Forelimb muscle (tissue), 1 donor: Measurements from ENCODE around the gene FAM53B. TPM values are rescaled to one million over a fixed set of nuclear protein-coding genes. Genes with fewer than 3 reads are reported as not detected.
A peak's percentile ranks its signal among the peaks of the same experiment; 100 is the strongest.
"Not testable (repeated sequence)": the region's sequence is repeated elsewhere in the genome, so short reads cannot be mapped to it uniquely, and the experiment has no call there.

ENCODE experiments used
- DNase-seq: peaks from one replicate; pipeline ENCODE4 v3.0.0-alpha.2; 2013; ENCODE audit warnings: low read depth
- polyA plus RNA-seq: library from polyadenylated mRNA; unstranded; fragments of 120-200 nt; gene quantifications from one replicate; pipeline ENCODE4 v1.2.1, GENCODE V29; 2013; ENCODE audit not compliant: insufficient read length

Gene FAM53B
- 27.6 TPM for polyA plus RNA-seq

- DNase-seq, result peak; percentile 75
Measured at GRCh38 chr10:124744102-124745050, at the start of gene FAM53B. Gene FAM53B, minus strand, starts transcription at chr10:124744378. Its CDS starts 37,665 bp downstream, at chr10:124706713.

DNA sequence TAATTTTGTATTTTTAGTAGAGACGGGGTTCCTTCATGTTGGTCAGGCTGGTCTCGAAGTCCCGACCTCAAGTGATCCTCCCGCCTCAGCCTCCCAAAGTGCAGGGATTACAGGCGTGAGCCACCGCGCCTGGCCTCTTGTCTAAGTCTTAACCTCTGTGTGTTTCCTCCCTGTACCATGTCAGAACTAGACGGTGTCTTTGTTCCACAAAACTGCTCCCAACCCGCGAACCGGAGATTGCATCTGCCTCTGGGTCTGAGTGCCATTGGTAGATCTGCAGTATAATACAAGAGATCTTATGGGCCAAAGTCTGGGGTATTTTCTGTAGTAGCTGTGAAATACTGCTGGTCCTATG is 48.8 kb upstream of the FAM53B start:
- DNase-seq, result no peak

DNA sequence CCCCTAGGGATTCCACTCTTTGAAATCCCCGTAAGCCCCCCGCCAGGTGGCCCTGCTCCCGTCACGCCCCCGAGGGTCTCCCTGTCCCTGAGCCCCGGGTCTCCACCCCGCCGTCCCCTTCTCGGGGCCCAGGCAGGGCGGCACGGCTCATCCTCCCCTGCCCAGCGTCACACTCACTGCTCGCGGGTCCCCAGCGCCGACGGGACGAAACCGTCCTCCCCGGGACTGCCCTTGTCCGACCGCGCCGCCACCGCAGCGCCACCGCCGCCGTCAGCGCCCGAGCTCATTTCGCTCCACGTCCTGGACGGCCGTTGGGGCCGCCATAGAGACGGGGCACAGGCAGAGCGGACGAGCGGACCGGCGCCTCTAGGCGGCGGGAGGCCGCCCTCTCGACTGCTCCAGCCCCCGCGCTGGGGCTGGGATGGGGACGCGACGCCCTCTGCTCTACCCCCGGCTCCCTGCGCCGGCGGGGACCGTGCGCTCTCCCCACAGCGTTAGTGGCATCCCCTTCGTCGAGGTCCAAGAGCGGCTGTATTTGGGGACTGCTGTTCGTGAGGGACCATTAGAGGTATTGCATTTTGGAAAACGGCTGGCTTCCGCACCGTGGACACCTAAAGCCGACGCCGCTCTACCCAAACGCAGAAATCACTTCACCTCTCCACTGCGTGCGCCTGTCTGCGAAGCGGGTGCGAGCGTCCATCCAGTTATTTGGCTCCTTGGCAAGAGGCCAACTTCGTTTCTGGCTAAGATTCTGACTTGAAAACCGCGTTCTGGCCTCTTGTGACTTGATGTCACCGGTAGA is 47.6 kb upstream of the FAM53B start, which contains the start of gene EEF1AKMT2:
TSS of gene EEF1AKMT2 (minus strand) at position 341 of the 802 bp plus-strand sequence. CDS start at position 287, 54 bp downstream.
- peak; percentile 76 for DNase-seq

DNA sequence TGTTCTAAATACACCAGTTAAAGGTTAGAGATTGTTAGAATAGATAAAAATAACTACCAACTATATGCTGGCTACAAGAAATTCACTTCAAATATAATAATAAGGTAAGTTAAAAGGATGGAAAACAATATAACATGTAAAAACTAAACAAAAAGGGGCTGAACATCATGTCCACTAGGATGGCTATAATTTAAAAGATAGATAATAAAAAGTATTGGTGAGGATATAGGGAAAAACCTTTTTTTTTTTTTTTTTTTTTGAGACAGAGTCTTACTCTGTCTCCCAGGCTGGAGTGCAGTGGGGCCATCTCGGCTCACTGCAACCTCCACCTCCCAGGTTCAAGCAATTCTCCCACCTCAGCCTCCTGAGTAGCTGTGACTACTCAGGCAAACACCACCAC is 38.7 kb upstream of the FAM53B start:
- not testable (repeated sequence) for DNase-seq

- no peak for DNase-seq
Measured at GRCh38 chr10:124768791-124769190, 24.6 kb upstream of the FAM53B start.

GRCh38 chr10:124765256-124765655 is 21.1 kb upstream of the FAM53B start:
- DNase-seq, result no peak

DNA sequence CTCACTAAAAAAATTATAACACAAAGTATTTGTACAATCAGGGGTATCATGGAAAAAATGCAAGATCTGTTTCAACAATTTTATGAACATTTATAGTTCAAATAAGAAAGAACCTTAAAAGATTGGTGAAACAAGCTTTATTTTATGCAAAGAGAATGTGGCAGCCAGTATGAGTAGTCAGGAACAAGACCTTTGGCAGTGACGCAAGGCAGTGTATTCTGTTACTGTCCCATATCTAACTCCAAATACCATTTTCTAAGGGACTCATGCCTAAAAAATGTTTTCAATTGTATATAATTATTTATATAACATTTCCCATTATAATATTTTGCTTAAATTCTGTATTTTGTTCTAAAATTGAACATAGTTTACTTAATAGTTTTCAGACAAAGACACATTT is 19.1 kb upstream of the FAM53B start:
- DNase-seq, result no peak

DNA sequence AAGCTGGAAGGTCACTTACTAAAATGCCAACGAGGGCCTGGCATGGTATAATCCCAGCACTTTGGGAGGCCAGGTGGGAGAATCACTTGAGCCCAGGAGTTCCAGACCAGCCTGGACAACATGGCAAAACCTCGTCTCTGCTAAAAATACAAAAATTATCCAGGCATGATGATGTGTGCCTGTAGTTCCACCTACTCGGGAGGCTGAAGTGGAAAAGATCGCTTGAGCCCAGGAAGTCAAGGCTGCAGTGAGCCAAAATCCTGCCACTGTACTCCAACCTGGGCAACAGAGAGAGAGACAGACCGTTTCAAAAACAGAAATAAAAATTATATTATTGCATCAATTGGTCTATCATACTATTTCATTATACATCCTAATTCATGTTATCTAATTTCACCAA is 18.1 kb upstream of the FAM53B start:
- no peak for DNase-seq

DNA sequence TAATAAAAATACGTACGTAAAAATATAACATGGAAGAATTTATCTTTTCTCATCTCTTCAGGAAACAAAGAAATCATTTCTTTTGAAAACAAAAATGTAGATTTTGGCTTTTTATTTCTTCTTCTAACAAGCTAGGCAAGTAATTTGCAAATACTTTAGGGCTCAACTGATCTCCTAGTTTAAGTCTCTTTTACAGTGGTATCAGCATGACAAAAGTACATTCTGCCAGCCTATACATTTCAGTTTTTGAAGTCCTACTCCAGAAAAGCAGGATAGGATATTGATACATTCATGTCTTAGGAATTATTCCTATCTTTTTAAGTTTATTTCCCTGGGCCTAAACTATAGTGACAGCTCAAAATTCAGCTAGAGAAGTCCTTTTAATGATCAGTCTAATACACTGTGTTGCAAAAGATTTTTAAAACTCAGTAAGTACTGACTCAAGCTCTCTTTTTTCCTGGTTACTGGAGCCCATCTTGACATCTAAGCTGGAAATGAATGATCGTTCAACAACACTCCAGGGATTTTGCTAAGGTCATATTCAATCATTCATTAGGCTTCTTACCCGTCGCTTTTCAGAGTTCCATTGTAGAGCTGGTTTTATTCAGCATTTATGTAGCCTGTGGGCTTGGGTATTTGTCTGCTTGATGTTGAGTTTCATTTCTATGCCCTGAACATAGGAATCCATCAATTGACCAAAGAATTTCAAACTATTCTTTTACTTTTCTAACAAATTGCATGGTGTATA is 12.2 kb upstream of the FAM53B start:
- no peak for DNase-seq

DNA sequence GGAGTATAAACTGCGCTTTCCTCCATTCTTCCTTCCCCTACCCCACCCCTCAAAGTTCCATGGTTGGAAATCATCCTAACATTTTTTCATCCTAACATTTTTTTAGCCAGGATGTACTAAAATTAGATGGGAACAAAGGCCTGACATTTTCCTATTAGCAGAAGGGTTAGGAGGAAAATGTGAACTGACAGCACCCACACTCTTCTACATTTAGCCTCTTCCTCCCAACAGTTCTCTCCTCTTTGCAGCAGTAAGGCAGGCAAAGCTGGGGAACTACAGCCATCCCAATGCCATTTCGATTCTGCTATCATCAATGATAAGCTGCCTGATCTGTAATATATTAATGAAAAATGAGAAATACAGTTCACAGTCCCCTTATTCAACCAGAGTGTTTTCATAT is 11.4 kb upstream of the FAM53B start:
- no peak for DNase-seq

GRCh38 chr10:124754227-124754626 is 10.0 kb upstream of the FAM53B start:
- DNase-seq, result no peak

GRCh38 chr10:124748953-124749645 is 4.9 kb upstream of the FAM53B start:
- DNase-seq, result no peak

- DNase-seq, result no peak
Measured at GRCh38 chr10:124748166-124748565, 4.0 kb upstream of the FAM53B start.

DNA sequence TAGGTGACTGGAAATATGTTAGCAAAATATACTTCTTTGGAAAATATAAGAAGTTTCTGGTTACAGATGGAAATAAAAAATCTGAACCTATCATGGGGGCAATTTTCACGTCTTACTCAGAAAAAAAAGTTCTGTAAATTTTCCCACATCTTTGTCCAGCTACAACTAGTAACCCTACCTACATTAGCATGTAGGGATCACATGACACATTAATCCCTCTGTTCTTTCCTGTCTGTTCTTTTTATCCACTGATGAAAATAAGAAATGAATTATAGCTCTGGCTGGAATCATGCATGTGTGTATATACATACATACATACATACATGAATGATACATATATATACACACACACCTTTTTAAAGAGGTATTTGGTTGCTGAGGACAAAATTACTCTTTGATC is 3.6 kb upstream of the FAM53B start:
- DNase-seq, result no peak

GRCh38 chr10:124746992-124747391 is 2.8 kb upstream of the FAM53B start:
- no peak for DNase-seq

- not testable (repeated sequence) for DNase-seq
Measured at GRCh38 chr10:124746447-124746846, 2.3 kb upstream of the FAM53B start.

- no peak for DNase-seq
Measured at GRCh38 chr10:124745673-124746072, 1.5 kb upstream of the FAM53B start.

- no peak for DNase-seq
Measured at GRCh38 chr10:124745252-124745651, 1.1 kb upstream of the FAM53B start.

- no peak for DNase-seq
Measured at GRCh38 chr10:124743191-124744101, 732 bp downstream of the FAM53B start.
